K562 (cell line): ENCODE measurements around the gene PRKCE. TPM values are rescaled to one million over a fixed set of nuclear protein-coding genes. Genes with fewer than 3 reads are reported as not detected.

Source experiments
- ATAC-seq: fragments of 200-7000 bp; cut with Tn5 transposase; 3 replicates; pipeline ENCODE4 v1.9.1; 2020; ENCODE audit warnings: moderate library complexity
- BruUV-seq: library from RNA; stranded (reverse); fragments of 400-500 nt; replicated peaks from 2 replicates; lab custom pipeline; 2021; lab: Mats Ljungman, UMichigan
- CTCF ChIA-PET: fragments of 300-600 bp; formaldehyde crosslinking; extraction: SDS; loops from one replicate; lab custom pipeline; 2021; ENCODE audit warnings: low intra/inter-chr PET ratio; lab: Yijun Ruan, JAX
- POLR2A ChIA-PET: fragments of 300-600, 350-650 bp; sonication (Branson Sonifier 250); formaldehyde crosslinking; extraction: SDS; loops from one replicate; lab custom pipeline; 2021; ENCODE audit warnings: antibody characterized with exemption, inconsistent platforms; lab: Yijun Ruan, JAX
- DNase-seq, 4 experiments: peaks; one replicate each; pipeline versions ENCODE4 v3.0.0 to v3.0.0-alpha.2; 2011 to 2018; ENCODE audit warnings: low spot score in 3 of 4, mixed read lengths in 3 of 4; ENCODE audit errors: extremely low read depth in 1 of 4
- FAIRE-seq: peaks from 2 replicates; lab custom pipeline; 2011; peaks lifted over from hg19 to GRCh38; lab: Jason Lieb, UNC
- H2AFZ ChIP-seq: 2 replicates; pipeline ENCODE4 v1.6.0; 2011; ENCODE audit warnings: low read depth, low read length, control low read depth, inconsistent platforms
- H3K27ac ChIP-seq: fragments of 200-600 bp; 3 replicates; pipeline ENCODE4 v1.8.0; 2011; ENCODE audit warnings: low read depth, mild to moderate bottlenecking, control low read depth, inconsistent platforms, low read length, moderate library complexity, mixed read lengths; ENCODE audit errors: extremely low read depth
- H3K27me3 ChIP-seq, 2 experiments: fragments of 300-600 bp in 1 of 2; 2 replicates in 1 of 2; 3 replicates in 1 of 2; pipeline versions ENCODE4 v1.6.0 to v1.8.0; 2011; ENCODE audit warnings: inconsistent platforms in 2 of 2, low read length in 2 of 2, mild to moderate bottlenecking in 1 of 2, mixed read lengths in 1 of 2, moderate library complexity in 1 of 2; ENCODE audit not compliant: control insufficient read depth in 2 of 2, insufficient read depth in 2 of 2
- H3K36me3 ChIP-seq: fragments of 300-600 bp; 3 replicates; pipeline ENCODE4 v1.8.0; 2011; ENCODE audit warnings: mild to moderate bottlenecking, low read length, inconsistent platforms; ENCODE audit not compliant: control insufficient read depth, insufficient read depth
- H3K4me1 ChIP-seq, 2 experiments: fragments of 200-600 bp in 1 of 2; replicated peaks in 1 of 2; 2 replicates in 1 of 2; 3 replicates in 1 of 2; pipeline versions ENCODE4 v1.5.1 to v1.8.0; 2011; ENCODE audit warnings: inconsistent platforms in 2 of 2, low read length in 2 of 2, mild to moderate bottlenecking in 1 of 2, mixed read lengths in 1 of 2, moderate library complexity in 1 of 2; ENCODE audit not compliant: control insufficient read depth in 2 of 2, insufficient read depth in 2 of 2
- H3K4me2 ChIP-seq: 2 replicates; pipeline ENCODE4 v1.6.1; 2011; ENCODE audit warnings: low read length, control low read depth, inconsistent platforms, mixed read lengths; ENCODE audit not compliant: insufficient read depth
- H3K4me3 ChIP-seq: fragments of 200-600 bp; sonication (generic), shearing (Covaris generic); 2 replicates; pipeline ENCODE4 v1.5.1; 2016; ENCODE audit warnings: control low read depth, inconsistent platforms
- H3K79me2 ChIP-seq: fragments of 200-600 bp; 3 replicates; pipeline ENCODE4 v1.8.0; 2011; ENCODE audit warnings: low read length, inconsistent platforms; ENCODE audit not compliant: control insufficient read depth, insufficient read depth
- H3K9ac ChIP-seq, 2 experiments: 2 replicates each; pipeline versions ENCODE4 v1.6.0 to v1.6.1; 2011; ENCODE audit warnings: low read depth in 2 of 2, low read length in 2 of 2, control low read depth in 1 of 2, inconsistent platforms in 1 of 2, mild to moderate bottlenecking in 1 of 2, mixed read lengths in 1 of 2; ENCODE audit not compliant: insufficient read depth in 1 of 2
- H3K9me1 ChIP-seq: one replicate; pipeline ENCODE4 v1.6.0; 2011; ENCODE audit warnings: inconsistent platforms, mild to moderate bottlenecking, low read length, moderate library complexity; ENCODE audit not compliant: control insufficient read depth, insufficient read depth
- H3K9me3 ChIP-seq: replicated peaks from 2 replicates; pipeline ENCODE4 v1.5.1; 2011; ENCODE audit warnings: low read depth, low read length, inconsistent platforms; ENCODE audit not compliant: control insufficient read depth, insufficient read depth
- H4K20me1 ChIP-seq: replicated peaks from 2 replicates; pipeline ENCODE4 v1.6.1; 2011; ENCODE audit warnings: low read length, inconsistent platforms, mixed read lengths; ENCODE audit not compliant: control insufficient read depth, insufficient read depth
- HDAC6 ChIP-seq: IDR thresholded peaks from 2 replicates; pipeline ENCODE4 v1.6.1; 2012; ENCODE audit warnings: low read depth, mild to moderate bottlenecking, control low read depth, inconsistent platforms, low read length, moderate library complexity
- MCM3 ChIP-seq: fragments of 450-650 bp; IDR thresholded peaks from 2 replicates; pipeline ENCODE4 v1.6.1; 2016
- MIER1 ChIP-seq: fragments of 450-650 bp; IDR thresholded peaks from 2 replicates; pipeline ENCODE4 v1.6.1; 2016; ENCODE audit warnings: antibody characterized with exemption, mild to moderate bottlenecking, low read depth
- WGBS: fragments of 100-300 bp; shearing (Covaris generic); methylation state at CpG from one replicate; pipeline ENCODE4 v1.1.6; 2016; ENCODE audit warnings: low coverage, mixed read lengths; ENCODE audit not compliant: insufficient coverage; ENCODE audit errors: missing lambda C conversion rate; 5-methylcytosine and 5-hydroxymethylcytosine counted together
- in situ Hi-C: fragments of 300-500 bp; cut with MboI; formaldehyde crosslinking; loops from 4 replicates; pipeline ENCODE4 v1.15.0; 2018; ENCODE audit warnings: inconsistent platforms, mixed read lengths
- intact Hi-C: fragments of 100-400 bp; cut with micrococcal nuclease; formaldehyde crosslinking; loops from 2 replicates; pipeline ENCODE4 v1.14.2; 2022
- polyA plus RNA-seq, 8 experiments: library from polyadenylated mRNA; depleted of rRNA in 4 of 8; stranded (reverse) in 5 of 8; unstranded in 3 of 8; fragments of >200 nt; fragmentation: Nextera tagmentation in 2 of 8; fragmentation: Illumina TruSeq in 1 of 8; extraction: Ambion mirVana in 2 of 8; extraction: Trizol in 1 of 8; gene quantifications; 2 replicates each; pipeline versions ENCODE4 v1.2.1 to v1.2.3, GENCODE V29; 2011 to 2014; ENCODE audit warnings: inconsistent platforms in 1 of 8, missing spikeins in 1 of 8
- total RNA-seq, 7 experiments: library from RNA; depleted of rRNA in 6 of 7; stranded (reverse); fragments of >200 nt in 6 of 7; fragmentation: Illumina TruSeq in 2 of 7; extraction: Trizol in 2 of 7; gene quantifications; 2 replicates each; pipeline versions ENCODE4 v1.2.1 to v1.2.3, GENCODE V29; 2011 to 2021; ENCODE audit warnings: low replicate concordance in 1 of 7
- TF ChIP-seq, protein P1 (sequence below), 2 experiments: fragments of 150-350 bp in 1 of 2; IDR thresholded peaks; 2 replicates each; pipeline ENCODE4 v1.6.1; 2012 to 2016; ENCODE audit warnings: low read depth in 2 of 2, low read length in 2 of 2, mild to moderate bottlenecking in 1 of 2, moderate library complexity in 1 of 2

Gene PRKCE
- total and polyA plus RNA-seq, 9 of the 15 experiments (the other 6 are each of a cell fraction or from before 2014, with no cell fraction given), result 0.06 to 1.0 (median 0.22) TPM; not detected in 1

DNA sequence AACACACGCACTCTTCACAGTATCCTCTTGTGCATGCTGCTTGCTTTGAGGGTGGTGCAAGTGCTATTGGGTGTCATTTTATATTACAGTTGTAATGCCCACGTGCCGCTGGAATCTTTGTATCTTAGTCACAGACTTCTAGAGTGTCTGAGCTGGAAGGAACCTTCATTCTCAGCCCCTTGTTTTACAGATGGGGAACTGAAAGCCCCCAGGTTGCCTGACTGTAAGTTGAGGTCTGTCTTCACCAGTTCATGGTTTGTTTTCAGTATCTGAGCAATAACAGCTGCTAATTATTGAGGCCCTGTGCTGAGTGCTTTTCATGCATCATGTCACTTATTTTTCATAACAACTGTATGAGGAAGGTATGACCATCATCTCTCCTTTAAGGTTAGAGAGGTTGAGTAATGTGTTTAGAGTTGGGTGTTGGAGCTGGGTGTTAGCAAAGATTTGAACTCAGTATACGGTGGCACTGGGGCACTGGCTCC, 77.0 kb downstream of the PRKCE start:
- TF ChIP-seq HDAC6 (no peak), MIER1 (no peak), MCM3 (no peak)
- TF ChIP-seq, protein P1, sequence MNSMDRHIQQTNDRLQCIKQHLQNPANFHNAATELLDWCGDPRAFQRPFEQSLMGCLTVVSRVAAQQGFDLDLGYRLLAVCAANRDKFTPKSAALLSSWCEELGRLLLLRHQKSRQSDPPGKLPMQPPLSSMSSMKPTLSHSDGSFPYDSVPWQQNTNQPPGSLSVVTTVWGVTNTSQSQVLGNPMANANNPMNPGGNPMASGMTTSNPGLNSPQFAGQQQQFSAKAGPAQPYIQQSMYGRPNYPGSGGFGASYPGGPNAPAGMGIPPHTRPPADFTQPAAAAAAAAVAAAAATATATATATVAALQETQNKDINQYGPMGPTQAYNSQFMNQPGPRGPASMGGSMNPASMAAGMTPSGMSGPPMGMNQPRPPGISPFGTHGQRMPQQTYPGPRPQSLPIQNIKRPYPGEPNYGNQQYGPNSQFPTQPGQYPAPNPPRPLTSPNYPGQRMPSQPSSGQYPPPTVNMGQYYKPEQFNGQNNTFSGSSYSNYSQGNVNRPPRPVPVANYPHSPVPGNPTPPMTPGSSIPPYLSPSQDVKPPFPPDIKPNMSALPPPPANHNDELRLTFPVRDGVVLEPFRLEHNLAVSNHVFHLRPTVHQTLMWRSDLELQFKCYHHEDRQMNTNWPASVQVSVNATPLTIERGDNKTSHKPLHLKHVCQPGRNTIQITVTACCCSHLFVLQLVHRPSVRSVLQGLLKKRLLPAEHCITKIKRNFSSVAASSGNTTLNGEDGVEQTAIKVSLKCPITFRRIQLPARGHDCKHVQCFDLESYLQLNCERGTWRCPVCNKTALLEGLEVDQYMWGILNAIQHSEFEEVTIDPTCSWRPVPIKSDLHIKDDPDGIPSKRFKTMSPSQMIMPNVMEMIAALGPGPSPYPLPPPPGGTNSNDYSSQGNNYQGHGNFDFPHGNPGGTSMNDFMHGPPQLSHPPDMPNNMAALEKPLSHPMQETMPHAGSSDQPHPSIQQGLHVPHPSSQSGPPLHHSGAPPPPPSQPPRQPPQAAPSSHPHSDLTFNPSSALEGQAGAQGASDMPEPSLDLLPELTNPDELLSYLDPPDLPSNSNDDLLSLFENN (IDR thresholded peaks at IDR 0.05; ENCODE audit: low read depth in 2 of 2, low read length in 2 of 2), result no peak
- TF ChIP-seq, all 486 proteins: peak for 0
- Histone ChIP-seq H3K27ac (no peak overlapping the region), H3K9me3 (no peaks in the 10 kb centered on the region), H3K9me1 (no peaks in the 10 kb centered on the region), H3K27me3 (peaks cover 10 to 23% of the 10 kb centered on the region in 2 experiments; a peak in 3 of 5 replicates), H3K36me3 (no peaks in the 10 kb centered on the region), H2AFZ (no peak overlapping the region), H3K79me2 (no peaks in the 10 kb centered on the region), H3K4me1 (no peaks in the 10 kb centered on the region), H3K4me2 (no peak overlapping the region), H4K20me1 (no peaks in the 10 kb centered on the region), H3K4me3 (no peak overlapping the region), H3K9ac (no peak overlapping the region)
- intact Hi-C loops (no loop called here), in situ Hi-C loops (no loop called here)
- POLR2A ChIA-PET, result interaction anchor here (0.5 kb wide), 1 partner anchor 1763 kb away, joined by 3 read pairs; no protein-coding TSS in a partner anchor
- BruUV-seq, result no TSS peak
- CTCF ChIA-PET, result no interaction called here
- DNase-seq (no peak), FAIRE-seq (no peak), ATAC-seq (no peak)
- WGBS, result 0% methylated on average over 4 of the region's 4 CpGs
